ENCODE measurements around the gene SMURF2.

Gene SMURF2

DNA sequence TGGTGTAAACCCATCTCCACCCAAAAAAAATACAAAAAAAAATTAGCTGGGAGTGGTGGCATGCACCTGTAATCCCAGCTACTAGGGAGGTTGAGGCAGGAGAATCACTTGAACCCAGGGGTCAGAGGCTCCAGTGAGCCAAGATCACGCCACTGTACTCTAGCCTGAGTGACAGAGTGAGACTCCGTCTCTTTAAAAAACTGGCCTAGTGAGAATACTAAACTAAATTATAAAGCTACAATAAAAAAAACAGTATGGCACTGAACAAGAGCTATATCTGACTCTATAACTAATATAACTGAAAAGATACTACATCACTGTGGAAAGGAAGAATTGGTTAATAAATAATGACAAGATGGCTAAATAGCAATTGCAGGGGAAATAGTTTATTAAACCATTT, 6.4 kb downstream of the SMURF2 start:
- H3K36me3 Mint-ChIP-seq = peaks cover 6% of the 10 kb centered on the region
- H3K4me1 Mint-ChIP-seq = peaks cover 51% of the 10 kb centered on the region
- H3K9me3 Mint-ChIP-seq = peaks cover 3% of the 10 kb centered on the region

DNA sequence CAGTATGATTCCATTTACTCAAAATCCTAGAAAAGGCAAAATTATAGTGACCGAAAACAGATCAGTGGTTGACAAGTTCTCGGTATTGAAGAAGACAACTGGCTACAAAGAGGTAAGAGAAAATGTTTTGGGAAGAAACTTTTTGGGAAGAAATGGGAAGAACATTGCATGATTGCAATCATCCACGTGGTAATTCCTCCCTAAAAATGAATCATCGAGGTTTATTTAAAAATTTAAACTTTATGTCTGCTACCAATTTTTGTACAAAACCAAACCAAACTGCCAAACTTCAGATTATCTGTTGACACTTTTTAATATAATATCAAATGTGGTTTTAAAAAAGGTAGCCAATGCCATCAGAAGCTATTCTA, 8.1 kb downstream of the SMURF2 start:
- DNase-seq (ENCODE audit: low spot score in 2 of 2) (no peak), ATAC-seq (no peak)
- H3K4me1 Mint-ChIP-seq = peaks cover 40% of the 10 kb centered on the region
- H3K27ac Mint-ChIP-seq = no peak overlapping the region
- peaks cover 3% of the 10 kb centered on the region for H3K9me3 Mint-ChIP-seq
- peaks cover 6% of the 10 kb centered on the region for H3K36me3 Mint-ChIP-seq
- H3K4me3 Mint-ChIP-seq = no peak overlapping the region

More for the DNA sequence above, 6.4 kb downstream of the SMURF2 start:
- H3K27ac Mint-ChIP-seq = no peak overlapping the region
- no peak for ATAC-seq
- no peak for DNase-seq (ENCODE audit: low spot score in 2 of 2)
- H3K4me3 Mint-ChIP-seq = no peak overlapping the region

DNA sequence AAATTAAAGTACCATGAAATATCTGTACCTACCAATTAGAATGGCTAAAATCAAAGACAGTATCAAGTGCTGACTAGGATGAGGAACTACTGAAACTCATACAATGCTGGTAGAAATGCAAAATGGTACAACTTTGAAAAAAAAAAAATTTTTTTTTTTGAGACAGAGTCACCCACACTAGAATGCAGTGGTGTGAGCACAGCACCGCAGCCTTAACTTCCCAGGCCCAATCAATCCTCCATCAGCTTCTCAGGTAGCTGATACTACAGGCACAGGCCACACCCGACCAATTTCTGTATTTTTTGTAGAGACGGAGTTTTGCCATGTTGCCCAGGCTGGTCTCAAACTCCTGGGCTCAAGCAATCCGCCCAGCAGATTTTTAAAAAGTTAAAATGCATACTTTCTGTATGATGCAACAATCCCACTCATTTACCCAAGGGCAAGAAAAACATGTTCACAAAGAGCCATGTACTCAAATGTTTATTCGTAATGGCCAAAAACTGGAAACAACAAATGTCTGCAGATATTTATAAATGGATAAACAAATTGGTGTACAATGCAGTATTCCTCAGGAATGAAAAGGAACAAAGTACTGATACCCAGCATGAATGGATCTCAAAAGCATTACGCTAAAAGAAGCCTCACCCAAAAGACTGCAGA, 8.7 kb downstream of the SMURF2 start:
- H3K36me3 Mint-ChIP-seq = peaks cover 6% of the 10 kb centered on the region
- ATAC-seq = no peak
- peaks cover 42% of the 10 kb centered on the region for H3K4me1 Mint-ChIP-seq
- H3K4me3 Mint-ChIP-seq = no peak overlapping the region
- peaks cover 3% of the 10 kb centered on the region for H3K9me3 Mint-ChIP-seq
- DNase-seq (ENCODE audit: low spot score in 2 of 2) = no peak
- no peak overlapping the region for H3K27ac Mint-ChIP-seq

- Mint-ChIP-seq H3K36me3 (peaks cover 10% of the 10 kb centered on the region), H3K27ac (peak overlapping the region; percentile 26), H3K9me3 (peaks cover 3% of the 10 kb centered on the region), H3K4me3 (no peak overlapping the region), H3K4me1 (peaks cover 31% of the 10 kb centered on the region)
- ATAC-seq (no peak), DNase-seq (ENCODE audit: low spot score in 2 of 2) (no peak)
Measured at GRCh38 chr17:64651889-64652288, 10.2 kb downstream of the SMURF2 start.

DNA sequence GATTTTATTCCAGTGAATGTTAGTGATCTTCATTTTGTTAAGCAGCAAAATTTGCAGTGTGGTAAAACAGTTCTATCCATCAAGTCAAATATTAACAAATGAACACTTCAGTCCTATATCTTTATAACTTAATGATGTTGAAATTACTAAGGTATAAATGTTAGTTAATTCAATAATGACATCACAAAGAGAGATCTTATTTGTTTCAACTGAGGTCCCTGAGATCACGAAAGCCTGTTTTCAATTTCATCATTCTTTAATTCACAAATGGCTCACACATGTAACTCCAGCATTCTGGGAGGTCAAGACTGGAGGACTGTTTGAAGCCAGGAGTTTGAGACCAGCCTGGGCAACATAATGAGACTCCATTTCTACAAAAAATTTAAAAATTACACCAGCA, 13.9 kb downstream of the SMURF2 start:
- ATAC-seq (no peak), DNase-seq (ENCODE audit: low spot score in 2 of 2) (no peak)
- H3K9me3 Mint-ChIP-seq = no peaks in the 10 kb centered on the region
- peaks cover 18% of the 10 kb centered on the region for H3K36me3 Mint-ChIP-seq
- no peak overlapping the region for H3K4me3 Mint-ChIP-seq
- peaks cover 25% of the 10 kb centered on the region for H3K4me1 Mint-ChIP-seq
- peak overlapping the region; percentile 40 for H3K27ac Mint-ChIP-seq

DNA sequence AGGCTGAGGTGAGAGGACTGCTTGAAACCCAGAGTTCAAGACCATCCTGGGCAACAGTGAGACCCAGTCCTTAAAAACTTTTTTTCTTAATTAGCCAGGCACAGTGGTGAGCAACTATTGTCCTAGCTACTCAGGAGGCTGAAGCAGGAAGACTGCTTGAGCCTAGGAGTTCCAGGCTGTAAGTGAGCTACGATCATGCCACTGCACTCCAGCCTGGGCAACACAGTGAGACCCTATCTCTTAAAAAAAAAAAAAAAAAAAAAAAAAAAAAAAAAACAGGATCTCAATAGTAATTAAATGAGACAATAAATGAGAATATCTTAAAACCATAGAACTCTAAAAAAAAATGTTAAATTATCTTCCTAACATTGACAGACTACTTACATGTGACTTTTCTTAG, 14.3 kb downstream of the SMURF2 start:
- ATAC-seq (no peak), DNase-seq (ENCODE audit: low spot score in 2 of 2) (no peak)
- Mint-ChIP-seq H3K4me1 (peaks cover 26% of the 10 kb centered on the region), H3K4me3 (no peak overlapping the region), H3K36me3 (peaks cover 22% of the 10 kb centered on the region), H3K9me3 (no peaks in the 10 kb centered on the region), H3K27ac (peak overlapping the region; percentile 40)

GRCh38 chr17:64639516-64639915, 22.6 kb downstream of the SMURF2 start:
- H3K36me3 Mint-ChIP-seq = peaks cover 34% of the 10 kb centered on the region
- DNase-seq (ENCODE audit: low spot score in 2 of 2) (no peak), ATAC-seq (no peak)
- peaks cover 35% of the 10 kb centered on the region for H3K4me1 Mint-ChIP-seq
- no peak overlapping the region for H3K4me3 Mint-ChIP-seq
- no peak overlapping the region for H3K27ac Mint-ChIP-seq
- no peaks in the 10 kb centered on the region for H3K9me3 Mint-ChIP-seq

DNA sequence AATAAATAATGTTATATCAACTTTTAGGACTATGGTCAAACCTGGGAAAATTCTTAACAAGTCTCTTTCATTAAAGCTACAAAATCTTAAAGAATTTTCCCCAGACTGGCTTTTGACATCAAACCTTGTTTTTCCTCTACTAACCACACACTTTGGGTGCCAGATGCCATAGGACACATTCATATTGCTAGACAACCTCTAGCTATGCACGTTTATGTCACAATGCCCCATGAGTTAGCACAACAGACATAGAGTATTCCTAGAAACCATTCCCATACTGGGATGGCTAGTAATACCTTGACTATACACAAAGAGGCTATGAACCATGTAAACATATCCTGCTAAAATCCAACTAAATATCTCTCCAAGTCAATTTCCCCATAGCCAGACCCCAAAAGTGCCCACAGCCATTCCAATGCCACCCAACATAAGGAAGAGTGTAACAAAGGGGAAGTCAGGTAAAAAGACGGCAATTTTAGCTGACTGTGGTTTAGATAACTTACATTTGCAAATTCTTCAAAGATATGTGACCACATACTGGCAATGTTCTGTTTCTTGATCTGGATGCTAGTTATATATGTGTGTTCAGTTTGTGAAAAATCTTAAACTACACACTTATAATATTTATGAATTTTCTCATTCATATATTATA, 23.4 kb downstream of the SMURF2 start:
- Mint-ChIP-seq H3K4me1 (peaks cover 44% of the 10 kb centered on the region), H3K36me3 (peaks cover 38% of the 10 kb centered on the region), H3K27ac (no peak overlapping the region), H3K9me3 (no peaks in the 10 kb centered on the region), H3K4me3 (no peak overlapping the region)
- ATAC-seq = no peak
- DNase-seq (ENCODE audit: low spot score in 2 of 2) = no peak

DNA sequence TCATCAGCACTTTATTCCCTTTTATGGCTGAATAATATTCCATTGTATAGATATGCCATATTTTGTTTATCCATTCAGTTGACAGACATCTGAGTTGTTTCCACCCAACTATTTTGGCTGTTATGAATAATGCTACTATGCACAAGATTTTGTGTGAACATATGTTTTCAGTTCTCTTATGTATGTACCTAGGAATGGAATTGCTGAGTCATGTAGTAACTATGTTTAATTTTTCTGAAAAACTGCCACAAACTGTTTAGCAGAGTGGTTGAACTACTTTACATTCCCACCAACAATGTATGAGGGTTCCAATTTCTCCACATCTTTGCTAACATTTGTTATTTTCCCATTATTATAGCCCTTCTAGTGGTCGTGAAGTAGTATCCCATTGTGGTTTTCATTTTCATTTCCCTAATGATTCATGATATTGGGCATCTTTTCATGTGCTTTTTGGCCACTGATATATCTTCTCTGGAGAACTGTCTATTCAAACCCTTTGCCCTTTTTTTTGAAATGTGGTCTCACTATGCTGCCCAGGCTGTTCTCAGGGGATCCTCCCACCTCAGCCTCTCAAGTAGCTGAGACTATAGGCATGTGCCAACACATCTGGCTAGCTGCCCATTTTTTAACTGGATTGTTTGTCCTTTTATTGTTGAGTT, 26.3 kb downstream of the SMURF2 start:
- peak overlapping the region; percentile 53 for H3K4me3 Mint-ChIP-seq
- DNase-seq (ENCODE audit: low spot score in 2 of 2) = peak in 1 of 2 donors; percentile 60
- peaks cover 53% of the 10 kb centered on the region for H3K4me1 Mint-ChIP-seq
- no peaks in the 10 kb centered on the region for H3K9me3 Mint-ChIP-seq
- H3K36me3 Mint-ChIP-seq = peaks cover 31% of the 10 kb centered on the region
- ATAC-seq = peak; percentile 96
- H3K27ac Mint-ChIP-seq = peak overlapping the region; percentile 98

DNA sequence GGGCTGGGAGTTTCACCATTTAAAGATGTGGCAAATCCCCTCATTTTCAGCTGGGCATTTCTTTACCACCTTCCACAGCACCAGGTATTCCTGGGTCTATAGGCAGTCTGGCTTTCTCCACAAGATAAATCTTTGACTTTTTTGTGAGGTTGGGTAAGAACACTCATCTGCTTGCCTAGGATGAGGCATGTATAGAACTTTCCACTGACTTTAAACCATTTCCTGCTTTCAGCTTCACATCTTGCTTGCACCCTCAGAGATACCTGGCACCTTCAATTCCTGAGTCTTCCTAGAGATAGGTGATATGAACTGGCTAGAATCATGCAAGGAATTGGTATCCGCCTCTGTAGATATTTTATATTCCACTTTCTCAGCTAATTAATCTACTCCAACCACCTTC, 27.9 kb downstream of the SMURF2 start:
- no peak for DNase-seq (ENCODE audit: low spot score in 2 of 2)
- Mint-ChIP-seq H3K4me1 (peaks cover 55% of the 10 kb centered on the region), H3K9me3 (no peaks in the 10 kb centered on the region), H3K4me3 (peak overlapping the region; percentile 9), H3K27ac (peak overlapping the region; percentile 98), H3K36me3 (peaks cover 31% of the 10 kb centered on the region)
- ATAC-seq = peak; percentile 74

DNA sequence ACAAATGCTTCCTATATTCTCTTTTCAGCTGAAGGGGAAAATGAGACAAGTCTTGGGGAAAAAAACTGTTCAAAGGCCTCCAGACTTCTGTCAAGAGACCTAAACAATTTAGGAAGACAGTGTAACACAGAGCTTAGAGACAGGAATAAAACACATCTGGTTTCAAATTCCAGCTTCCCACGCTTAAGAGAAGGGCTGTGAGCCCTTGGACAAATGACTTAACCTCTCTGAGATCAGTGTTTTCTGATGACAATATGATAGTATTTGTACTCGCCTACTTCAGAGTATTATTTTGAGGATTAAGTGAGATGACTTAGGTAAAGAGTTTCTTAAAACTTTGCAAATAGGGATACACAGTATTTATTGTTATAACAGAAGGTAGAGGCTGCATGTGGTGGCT, 29.5 kb downstream of the SMURF2 start:
- H3K27ac Mint-ChIP-seq = peak overlapping the region; percentile 56
- no peak overlapping the region for H3K4me3 Mint-ChIP-seq
- H3K36me3 Mint-ChIP-seq = peaks cover 21% of the 10 kb centered on the region
- H3K9me3 Mint-ChIP-seq = no peaks in the 10 kb centered on the region
- H3K4me1 Mint-ChIP-seq = peaks cover 71% of the 10 kb centered on the region
- DNase-seq (ENCODE audit: low spot score in 2 of 2) (no peak), ATAC-seq (no peak)

GRCh38 chr17:64632194-64632593, 29.9 kb downstream of the SMURF2 start:
- no peak for DNase-seq (ENCODE audit: low spot score in 2 of 2)
- H3K4me1 Mint-ChIP-seq = peaks cover 75% of the 10 kb centered on the region
- H3K36me3 Mint-ChIP-seq = peaks cover 20% of the 10 kb centered on the region
- H3K4me3 Mint-ChIP-seq = no peak overlapping the region
- ATAC-seq = no peak
- H3K27ac Mint-ChIP-seq = no peak overlapping the region
- H3K9me3 Mint-ChIP-seq = no peaks in the 10 kb centered on the region

DNA sequence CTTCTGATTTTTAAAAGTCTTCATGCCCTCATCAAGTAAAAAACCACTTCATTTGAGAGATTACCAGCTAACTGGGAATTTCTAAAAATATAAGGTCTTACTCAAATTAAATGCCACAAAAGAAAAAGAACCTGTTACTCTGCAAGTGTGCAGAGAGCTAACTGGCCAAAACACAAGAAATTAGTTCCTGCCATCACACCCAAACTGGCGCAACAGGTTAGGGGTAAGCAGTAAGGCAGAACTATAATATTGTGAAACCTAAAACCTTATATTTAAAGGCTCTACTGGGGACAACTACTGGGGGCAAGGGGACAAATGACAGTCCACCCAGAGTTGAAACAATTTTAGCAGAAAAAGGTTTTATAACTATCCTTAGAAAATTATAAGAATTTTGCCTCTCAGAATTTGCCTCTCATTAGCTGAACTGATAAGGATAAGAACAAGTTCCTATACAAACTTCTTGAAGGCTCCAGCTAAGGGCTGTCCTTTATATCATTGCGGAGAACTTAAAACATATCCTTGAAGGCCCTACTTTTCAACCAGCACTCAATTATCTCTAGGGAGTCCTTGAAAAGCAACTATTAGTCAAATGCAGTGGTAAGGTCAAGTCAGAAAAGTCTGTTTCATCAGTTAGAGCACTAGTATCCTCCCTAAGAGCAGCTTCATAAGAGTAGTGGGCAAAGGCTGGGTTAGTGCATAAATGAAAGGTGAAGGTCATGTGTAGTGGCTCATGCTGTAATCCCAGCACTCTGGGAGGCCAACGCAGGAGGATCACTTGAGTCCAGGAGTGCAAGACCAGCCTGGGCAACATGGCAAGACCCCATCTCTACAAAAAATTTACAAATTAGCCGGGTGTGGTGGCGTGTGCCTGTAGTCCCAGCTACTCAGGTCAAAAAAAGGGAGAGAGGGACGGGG, 31.5 kb downstream of the SMURF2 start:
- no peaks in the 10 kb centered on the region for H3K9me3 Mint-ChIP-seq
- peaks cover 15% of the 10 kb centered on the region for H3K36me3 Mint-ChIP-seq
- H3K4me1 Mint-ChIP-seq = peaks cover 72% of the 10 kb centered on the region
- H3K27ac Mint-ChIP-seq = peak overlapping the region; percentile 23
- DNase-seq (ENCODE audit: low spot score in 2 of 2) (no peak), ATAC-seq (no peak)
- no peak overlapping the region for H3K4me3 Mint-ChIP-seq

DNA sequence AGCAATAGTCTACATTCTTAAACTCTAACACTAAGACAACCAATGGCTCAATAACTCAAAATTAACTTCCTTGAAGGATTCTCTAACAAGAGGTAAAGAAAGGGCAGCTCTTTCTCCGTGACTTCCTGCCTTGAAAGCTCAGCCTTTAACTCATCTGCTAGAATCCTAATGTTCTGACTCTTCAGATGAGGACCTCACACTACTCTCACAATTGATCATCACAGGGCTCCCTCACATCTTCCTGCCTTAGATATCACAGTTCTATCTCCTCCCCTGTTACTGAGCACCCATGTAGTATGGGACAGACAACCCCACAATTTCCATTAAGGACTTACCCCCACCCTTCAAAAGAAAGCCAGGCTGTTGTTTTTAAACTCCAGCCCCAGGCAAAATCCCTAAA, 33.5 kb downstream of the SMURF2 start:
- peaks cover 57% of the 10 kb centered on the region for H3K4me1 Mint-ChIP-seq
- peak; percentile 100 for ATAC-seq
- peaks cover 5% of the 10 kb centered on the region for H3K36me3 Mint-ChIP-seq
- H3K27ac Mint-ChIP-seq = peak overlapping the region; percentile 62
- peak overlapping the region; percentile 39 for H3K4me3 Mint-ChIP-seq
- no peaks in the 10 kb centered on the region for H3K9me3 Mint-ChIP-seq
- DNase-seq (ENCODE audit: low spot score in 2 of 2) = no peak

DNA sequence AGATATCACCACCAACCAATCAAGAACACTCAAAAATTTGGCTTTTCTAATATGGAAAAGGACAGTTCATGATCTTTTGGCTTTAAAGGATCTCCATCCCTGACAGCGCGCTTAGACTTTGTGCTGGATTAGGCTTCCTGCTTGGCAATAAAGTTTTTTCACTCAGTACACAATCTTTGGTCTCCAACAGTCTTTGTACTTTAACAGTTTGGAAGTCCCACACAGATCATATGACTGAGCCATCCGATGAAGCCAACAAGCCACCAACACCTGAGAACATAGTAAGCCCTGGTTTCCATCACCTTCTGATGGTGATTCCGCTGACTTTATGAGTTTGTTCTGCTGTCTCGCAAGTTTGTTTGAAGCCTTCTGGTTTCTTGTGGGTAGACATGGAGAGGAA, 34.3 kb downstream of the SMURF2 start:
- ATAC-seq (peak; percentile 36), DNase-seq (ENCODE audit: low spot score in 2 of 2) (no peak)
- peak overlapping the region; percentile 62 for H3K27ac Mint-ChIP-seq
- peaks cover 5% of the 10 kb centered on the region for H3K36me3 Mint-ChIP-seq
- peak overlapping the region; percentile 39 for H3K4me3 Mint-ChIP-seq
- H3K9me3 Mint-ChIP-seq = no peaks in the 10 kb centered on the region
- peaks cover 62% of the 10 kb centered on the region for H3K4me1 Mint-ChIP-seq
